Endometrium (tissue), 2 donors: ENCODE data around the gene GLRX.

Experiments used
- FAIRE-seq: peaks from 2 replicates; lab custom pipeline; 2012; peaks lifted over from hg19 to GRCh38; lab: Jason Lieb, UNC
- donor health status: control.
- donor health status: control.

GLRX gene

DNA sequence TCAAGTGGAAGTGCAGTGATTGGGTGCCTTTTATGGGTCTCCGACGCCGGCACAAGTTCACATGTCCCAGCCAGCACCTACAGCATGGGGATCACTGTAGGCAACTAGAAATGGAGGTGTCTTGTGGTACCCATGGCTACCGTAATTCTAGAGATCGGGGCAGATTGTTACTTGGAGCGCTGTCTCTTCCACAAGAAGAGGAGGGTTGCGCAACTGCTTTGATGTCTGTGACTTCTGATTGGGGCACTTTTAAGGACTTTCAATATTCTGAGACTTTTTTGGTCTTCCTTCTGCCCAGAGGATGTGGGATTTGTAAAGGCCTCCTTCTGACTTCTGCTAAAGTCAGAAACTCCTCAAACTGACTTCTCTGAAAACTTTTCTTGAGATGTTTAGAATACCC lies 41.9 kb downstream of the GLRX start:
- FAIRE-seq, result no peak

DNA sequence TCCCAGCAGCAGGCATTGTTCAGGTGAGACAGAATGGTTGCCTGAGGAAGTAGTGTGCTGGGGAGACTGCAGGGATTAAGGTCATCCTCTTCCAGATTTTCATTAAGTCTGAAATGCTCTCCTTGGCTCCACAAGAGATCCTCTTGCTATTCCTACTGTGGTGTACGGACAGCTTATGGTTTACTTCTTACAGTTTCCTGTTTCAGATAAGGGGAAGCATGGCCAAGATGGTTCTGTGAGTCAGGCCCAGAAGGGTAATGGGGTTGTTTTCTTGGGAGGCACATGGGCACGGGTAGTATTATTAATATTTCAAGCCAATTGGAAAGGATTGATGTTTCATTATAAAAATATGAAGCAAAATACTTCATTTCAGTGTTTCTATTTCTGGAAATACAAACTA lies 42.9 kb downstream of the GLRX start:
- no peak for FAIRE-seq

DNA sequence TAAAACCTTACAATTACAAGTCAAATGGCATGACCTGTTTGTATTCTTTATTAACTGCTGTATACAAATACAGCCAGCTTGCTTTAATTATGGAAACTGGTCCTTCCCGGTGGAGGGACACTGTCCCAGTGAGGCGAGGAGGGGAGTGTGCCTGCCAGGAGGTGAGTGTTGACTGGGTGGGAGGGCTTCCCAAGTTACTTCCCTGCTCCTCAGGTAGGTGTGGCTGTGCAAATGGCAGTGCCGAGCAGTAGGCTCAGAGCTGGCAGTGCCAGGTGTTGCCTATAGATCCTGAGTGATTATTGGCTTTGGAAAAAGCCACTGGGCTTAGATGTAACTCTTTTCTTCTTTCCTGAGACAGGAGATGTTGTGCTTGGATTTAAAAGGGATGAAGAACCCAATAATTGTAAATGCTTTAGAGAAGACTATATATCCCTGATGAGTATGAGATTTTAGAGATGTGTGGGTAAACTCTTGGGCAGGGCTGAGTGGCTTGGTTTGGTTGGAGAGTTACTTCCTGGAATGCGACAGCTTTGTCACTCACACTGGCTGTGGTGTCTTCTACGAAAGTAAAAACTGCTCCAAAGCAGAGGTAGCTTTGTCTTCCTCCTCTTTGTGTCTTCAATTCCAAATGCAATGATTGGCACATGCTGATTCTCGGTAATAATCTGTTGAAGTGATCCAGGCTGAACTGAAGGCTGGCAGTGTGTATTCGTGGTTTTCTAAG lies 43.7 kb downstream of the GLRX start:
- FAIRE-seq, result no peak

DNA sequence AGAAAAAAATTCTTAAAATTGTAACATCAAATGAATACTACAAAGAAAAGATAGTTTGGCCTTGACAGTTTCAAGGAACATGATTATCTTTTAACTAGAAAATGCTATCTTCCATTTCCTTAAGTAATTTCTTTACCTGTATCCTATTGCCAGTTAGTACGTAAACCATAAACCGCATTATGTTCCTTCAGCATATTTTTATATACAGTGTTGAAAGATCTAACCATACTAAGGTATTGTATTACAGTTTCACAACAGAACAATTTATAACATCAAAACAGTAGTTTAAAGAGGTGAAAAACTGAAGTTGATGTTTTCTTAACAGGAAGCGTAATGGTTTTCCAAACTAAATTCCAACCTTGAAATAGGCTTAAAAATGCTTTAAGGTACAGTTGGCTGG lies 45.1 kb downstream of the GLRX start:
- FAIRE-seq, result no peak

DNA sequence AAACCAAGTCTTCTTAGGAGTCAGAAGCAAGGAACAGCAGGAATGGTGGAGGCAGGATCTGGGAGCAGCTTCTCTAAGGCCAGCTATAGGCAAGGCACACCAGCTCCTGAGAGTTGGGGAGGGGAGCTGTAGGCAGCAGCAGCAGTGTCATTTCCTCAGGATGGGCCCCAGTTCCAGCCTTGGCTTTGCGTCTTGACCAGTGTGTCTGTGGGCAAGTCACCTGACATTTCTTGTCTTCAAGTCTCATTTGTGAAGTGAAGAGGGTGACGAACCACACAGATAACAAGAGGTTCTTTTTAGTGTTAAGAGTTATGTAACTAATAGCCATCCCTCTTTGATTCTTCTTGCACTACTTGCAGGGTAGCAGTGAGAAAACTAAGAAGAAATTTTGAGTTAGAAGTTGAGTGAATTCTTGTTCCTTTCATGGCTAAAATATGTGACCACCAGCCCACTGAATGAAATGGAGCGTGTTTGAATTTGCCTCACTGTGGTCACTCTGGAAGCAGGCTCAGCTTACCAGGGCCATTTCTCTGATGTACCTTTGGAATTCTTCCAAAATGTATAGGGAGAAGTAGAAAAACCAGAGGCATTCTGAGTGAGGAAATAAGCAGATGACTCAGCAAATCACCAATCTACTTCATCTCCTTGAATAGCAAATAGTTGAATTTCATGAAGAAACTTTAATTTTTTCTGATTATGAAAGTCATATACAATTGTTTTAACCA lies 49.0 kb downstream of the GLRX start:
- FAIRE-seq, result no peak

DNA sequence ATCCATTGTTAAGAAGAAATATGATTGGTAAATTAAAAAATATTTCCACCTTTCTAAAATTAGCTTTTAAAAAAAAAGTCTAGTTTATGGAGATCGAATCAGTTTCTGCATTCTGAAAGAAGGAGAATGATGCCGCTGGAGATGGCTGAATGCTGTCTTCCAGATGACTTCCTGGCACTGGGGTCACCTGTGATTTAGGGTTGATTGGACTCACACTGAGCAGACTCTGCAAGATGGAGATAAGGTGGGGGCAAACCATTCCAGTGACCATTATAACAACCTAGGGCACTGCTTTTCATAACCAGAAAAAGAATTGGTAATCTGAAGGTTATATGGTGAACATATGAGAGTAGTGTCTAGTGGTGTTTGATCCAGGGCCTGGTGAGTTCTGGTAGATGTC lies 50.6 kb downstream of the GLRX start:
- no peak for FAIRE-seq

DNA sequence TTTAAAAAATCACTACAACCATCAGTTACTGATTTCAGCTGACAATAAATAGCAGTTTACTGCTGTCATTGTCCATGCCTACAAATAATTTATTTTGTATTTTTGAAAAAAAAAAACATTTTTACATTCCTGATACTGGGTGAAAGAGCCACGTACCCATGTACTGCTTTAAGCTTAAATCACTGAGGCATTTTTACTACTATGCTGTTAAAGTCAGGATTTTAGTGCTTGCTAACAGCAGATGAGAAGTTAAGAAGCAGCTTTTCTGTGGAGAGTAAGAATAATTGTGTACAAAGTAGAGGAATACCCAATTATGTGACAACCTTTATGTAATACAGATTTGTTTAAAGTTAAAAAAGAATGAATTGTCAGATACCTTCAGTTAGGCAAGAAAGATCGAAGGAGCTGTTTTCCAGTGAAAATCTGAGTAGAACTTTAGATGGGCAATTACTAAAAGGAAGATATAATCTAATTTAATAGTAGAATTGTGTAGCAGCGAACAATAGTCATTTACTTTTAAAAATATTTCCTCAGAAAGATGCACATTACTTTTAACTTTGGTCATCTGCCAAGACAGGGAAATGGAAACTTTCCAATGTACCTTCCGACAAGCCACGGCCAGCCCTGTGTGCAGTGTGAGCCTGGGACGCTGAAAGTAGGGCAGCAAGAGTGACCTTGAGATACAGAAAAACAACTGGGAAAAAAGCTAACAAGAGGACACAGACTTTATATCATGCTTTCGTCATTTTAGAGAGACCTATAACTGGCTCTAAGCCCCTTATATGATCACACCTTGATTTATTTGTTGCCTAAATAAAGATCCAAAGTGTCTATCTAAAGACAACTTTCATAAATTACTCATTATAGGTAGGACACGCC lies 51.5 kb downstream of the GLRX start:
- no peak for FAIRE-seq

DNA sequence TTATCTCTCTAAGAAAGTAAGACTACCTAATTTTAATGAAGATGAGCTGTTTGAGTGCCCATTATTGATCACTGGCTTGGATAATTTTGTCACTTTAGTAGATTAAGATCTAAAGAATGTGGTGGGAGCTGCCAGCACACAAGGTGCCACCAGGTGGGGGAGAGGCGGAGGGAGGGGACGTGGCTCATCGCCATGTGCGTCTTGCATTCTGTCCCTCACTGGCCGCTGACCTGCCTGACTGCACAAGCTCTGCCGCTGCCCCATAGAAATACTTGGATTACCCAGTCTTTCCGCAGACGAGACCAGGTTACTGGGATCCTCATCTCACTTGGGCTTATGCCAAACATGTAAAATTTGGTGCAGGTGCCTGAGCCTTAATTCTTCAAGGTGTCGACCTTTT lies 53.8 kb downstream of the GLRX start:
- FAIRE-seq, result no peak

DNA sequence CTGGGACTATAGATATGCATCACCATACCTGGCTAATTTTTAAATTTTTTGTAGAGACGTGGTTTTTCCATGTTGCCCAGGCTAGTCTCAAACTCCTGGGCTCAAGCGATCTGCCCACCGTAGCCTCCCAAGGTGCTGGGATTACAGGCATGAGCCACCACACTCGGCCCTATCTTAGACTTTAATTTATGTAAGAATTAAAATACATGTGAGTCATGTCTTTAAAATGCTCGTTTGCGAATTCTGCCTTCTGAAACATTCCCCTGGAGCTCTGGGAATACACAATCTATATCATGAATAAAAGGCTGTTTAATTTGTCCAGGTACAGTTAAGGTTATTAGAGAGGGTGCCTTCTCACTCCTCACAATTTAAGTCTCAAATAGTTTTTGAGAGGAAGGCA lies 58.6 kb downstream of the GLRX start:
- FAIRE-seq, result no peak
